WTC11 (cell line): ENCODE results near the gene CEP19. TPM values are rescaled to one million over a fixed set of nuclear protein-coding genes. Genes with fewer than 3 reads are reported as not detected.

Source experiments
- ATAC-seq: fragments of 200-7000 bp; cut with Tn5 transposase; 2 replicates; pipeline ENCODE4 v1.10.0; 2021; ENCODE audit warnings: mild to moderate bottlenecking, moderate library complexity
- CTCF ChIA-PET: fragments of 300-600 bp; sonication (Branson Sonifier 250); formaldehyde crosslinking; loops from one replicate; lab custom pipeline; 2021; ENCODE audit warnings: antibody characterized with exemption; lab: Charles Lee
- POLR2A ChIA-PET: fragments of 350-600 bp; sonication (Branson Sonifier 250); formaldehyde crosslinking; loops from one replicate; lab custom pipeline; 2021; ENCODE audit warnings: antibody characterized with exemption; lab: Charles Lee
- DNase-seq: peaks from one replicate; pipeline ENCODE4 v3.0.0; 2021; ENCODE audit warnings: low spot score
- H3K27ac Mint-ChIP-seq: 2 replicates; pipeline ENCODE4 v1.8.0; 2021; ENCODE audit warnings: mixed read lengths
- H3K27me3 Mint-ChIP-seq: 2 replicates; pipeline ENCODE4 v1.8.0; 2021; ENCODE audit warnings: low read depth, mild to moderate bottlenecking, moderate library complexity, mixed read lengths
- H3K36me3 Mint-ChIP-seq: 2 replicates; pipeline ENCODE4 v1.8.0; 2021; ENCODE audit warnings: mixed read lengths
- H3K4me1 Mint-ChIP-seq: 2 replicates; pipeline ENCODE4 v1.8.0; 2022; ENCODE audit warnings: mixed read lengths
- H3K4me3 Mint-ChIP-seq: 2 replicates; pipeline ENCODE4 v1.8.0; 2021; ENCODE audit warnings: mild to moderate bottlenecking, moderate library complexity, mixed read lengths
- H3K9me3 Mint-ChIP-seq: 2 replicates; pipeline ENCODE4 v1.8.0; 2021; ENCODE audit warnings: mixed read lengths
- ATF6 ChIP-seq: sonication (generic); formaldehyde crosslinking; IDR thresholded peaks from 2 replicates; pipeline ENCODE4 v1.8.1; 2023; ENCODE audit warnings: mild to moderate bottlenecking, missing genetic modification reagents
- GRHL2 ChIP-seq: fragments of 250-450 bp; sonication (Bioruptor Pico); IDR thresholded peaks from 2 replicates; pipeline ENCODE4 v1.8.0; 2022; ENCODE audit warnings: mild to moderate bottlenecking, moderate library complexity; ENCODE audit not compliant: insufficient replicate concordance, severe bottlenecking
- MAX ChIP-seq: sonication (generic); formaldehyde crosslinking; IDR thresholded peaks from 2 replicates; pipeline ENCODE4 v1.8.0; 2022; ENCODE audit warnings: mild to moderate bottlenecking, missing genetic modification reagents
- MLX ChIP-seq: sonication (generic); formaldehyde crosslinking; IDR thresholded peaks from 2 replicates; pipeline ENCODE4 v1.8.1; 2023; ENCODE audit warnings: mild to moderate bottlenecking, missing genetic modification reagents, moderate library complexity
- MXD4 ChIP-seq: fragments of 250-450 bp; sonication (Bioruptor Pico); IDR thresholded peaks from 2 replicates; pipeline ENCODE4 v1.8.0; 2021; ENCODE audit warnings: mild to moderate bottlenecking, moderate library complexity, borderline replicate concordance
- MYBL2 ChIP-seq: sonication (generic); formaldehyde crosslinking; IDR thresholded peaks from 2 replicates; pipeline ENCODE4 v1.8.1; 2023; ENCODE audit warnings: mild to moderate bottlenecking, moderate library complexity, missing genetic modification reagents
- NFYB ChIP-seq: sonication (generic); formaldehyde crosslinking; conservative IDR thresholded peaks from 2 replicates; pipeline ENCODE4 v1.8.0; 2022; ENCODE audit warnings: low read depth, missing genetic modification reagents
- NR1H2 ChIP-seq: sonication (generic); formaldehyde crosslinking; IDR thresholded peaks from 2 replicates; pipeline ENCODE4 v1.9.0; 2021; ENCODE audit warnings: mild to moderate bottlenecking, moderate library complexity, missing genetic modification reagents
- OVOL2 ChIP-seq: fragments of 250-450 bp; sonication (Bioruptor Pico); IDR thresholded peaks from 2 replicates; pipeline ENCODE4 v1.9.0; 2021; ENCODE audit warnings: mild to moderate bottlenecking, borderline replicate concordance
- SP1 ChIP-seq: sonication (generic); formaldehyde crosslinking; conservative IDR thresholded peaks from 2 replicates; pipeline ENCODE4 v1.8.1; 2022; ENCODE audit warnings: missing genetic modification reagents
- TCF7 ChIP-seq: sonication (generic); formaldehyde crosslinking; IDR thresholded peaks from 2 replicates; pipeline ENCODE4 v1.8.0; 2022; ENCODE audit warnings: mild to moderate bottlenecking, low read depth, missing genetic modification reagents, moderate library complexity
- TEAD4 ChIP-seq: sonication (generic); formaldehyde crosslinking; IDR thresholded peaks from 2 replicates; pipeline ENCODE4 v1.8.0; 2022; ENCODE audit warnings: mild to moderate bottlenecking, missing genetic modification reagents
- TP53 ChIP-seq: sonication (generic); formaldehyde crosslinking; IDR thresholded peaks from 2 replicates; pipeline ENCODE4 v1.8.1; 2023; ENCODE audit warnings: mild to moderate bottlenecking, missing genetic modification reagents
- ZBTB21 ChIP-seq: sonication (generic); formaldehyde crosslinking; IDR thresholded peaks from 2 replicates; pipeline ENCODE4 v1.8.1; 2023; ENCODE audit warnings: mild to moderate bottlenecking, missing genetic modification reagents, borderline replicate concordance
- ZMAT4 ChIP-seq: fragments of 250-450 bp; sonication (Bioruptor Pico); IDR thresholded peaks from 2 replicates; pipeline ENCODE4 v1.9.0; 2021; ENCODE audit warnings: mild to moderate bottlenecking
- ZNF138 ChIP-seq: sonication (generic); formaldehyde crosslinking; conservative IDR thresholded peaks from 2 replicates; pipeline ENCODE4 v1.8.1; 2022; ENCODE audit warnings: mild to moderate bottlenecking, moderate library complexity, missing genetic modification reagents
- ZNF317 ChIP-seq: sonication (generic); formaldehyde crosslinking; IDR thresholded peaks from 2 replicates; pipeline ENCODE4 v1.8.1; 2023; ENCODE audit warnings: low read depth, mild to moderate bottlenecking, moderate library complexity, missing genetic modification reagents, borderline replicate concordance
- total RNA-seq: library from RNA; stranded (reverse); gene quantifications from 3 replicates; pipeline ENCODE4 v1.2.3, GENCODE V29; 2021
- TF ChIP-seq, protein P1 (sequence below): sonication (generic); formaldehyde crosslinking; IDR thresholded peaks from 2 replicates; pipeline ENCODE4 v1.8.1; 2022; ENCODE audit warnings: low read depth, mild to moderate bottlenecking, moderate library complexity, missing genetic modification reagents, borderline replicate concordance
- TF ChIP-seq, protein P2 (sequence below): sonication (generic); formaldehyde crosslinking; IDR thresholded peaks from 2 replicates; pipeline ENCODE4 v1.8.1; 2022; ENCODE audit warnings: mild to moderate bottlenecking, moderate library complexity, missing genetic modification reagents
- TF ChIP-seq, protein P3 (sequence below): sonication (generic); formaldehyde crosslinking; IDR thresholded peaks from 2 replicates; pipeline ENCODE4 v1.8.1; 2023; ENCODE audit warnings: mild to moderate bottlenecking, moderate library complexity, missing genetic modification reagents
- TF ChIP-seq, protein P4 (sequence below): sonication (generic); formaldehyde crosslinking; IDR thresholded peaks from 2 replicates; pipeline ENCODE4 v1.8.0; 2023; ENCODE audit warnings: missing genetic modification reagents

CEP19 gene
- total RNA-seq, 1 experiment from 2014 or later: 1.5 TPM

DNA sequence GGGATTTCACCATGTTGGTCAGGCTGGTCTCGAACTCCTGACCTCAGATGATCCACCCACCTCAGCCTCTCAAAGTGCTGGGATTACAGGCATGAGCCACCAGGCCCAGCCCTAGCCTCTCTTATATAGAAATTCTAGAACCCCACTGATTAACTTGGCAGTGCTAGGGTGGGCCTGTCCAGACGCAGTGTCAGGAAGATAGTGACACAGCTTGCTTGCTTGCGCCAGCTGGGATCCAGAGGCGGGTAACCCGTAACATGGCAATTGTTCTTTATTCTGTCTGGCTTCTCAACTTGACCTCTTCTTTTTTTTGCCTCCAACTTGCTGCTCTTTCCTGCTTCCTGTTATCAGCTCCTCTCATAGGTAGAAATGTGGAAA is 16.2 kb downstream of the CEP19 start:
- ChIA-PET POLR2A (no interaction called here), CTCF (interaction anchor here (0.6 to 0.9 kb wide), 2 partner anchors 86 to 122 kb away, joined by 3 read pairs; no protein-coding TSS in a partner anchor)
- Mint-ChIP-seq H3K27me3 (no peaks in the 10 kb centered on the region), H3K27ac (no peak overlapping the region), H3K4me3 (no peak overlapping the region), H3K36me3 (no peaks in the 10 kb centered on the region), H3K9me3 (no peaks in the 10 kb centered on the region), H3K4me1 (no peaks in the 10 kb centered on the region)
- ATAC-seq (no peak), DNase-seq (no peak)
- no peak for TF ChIP-seq TCF7 (CRISPR knock-in tag)
- no peak for TF ChIP-seq ZMAT4
- TF ChIP-seq, protein P1, sequence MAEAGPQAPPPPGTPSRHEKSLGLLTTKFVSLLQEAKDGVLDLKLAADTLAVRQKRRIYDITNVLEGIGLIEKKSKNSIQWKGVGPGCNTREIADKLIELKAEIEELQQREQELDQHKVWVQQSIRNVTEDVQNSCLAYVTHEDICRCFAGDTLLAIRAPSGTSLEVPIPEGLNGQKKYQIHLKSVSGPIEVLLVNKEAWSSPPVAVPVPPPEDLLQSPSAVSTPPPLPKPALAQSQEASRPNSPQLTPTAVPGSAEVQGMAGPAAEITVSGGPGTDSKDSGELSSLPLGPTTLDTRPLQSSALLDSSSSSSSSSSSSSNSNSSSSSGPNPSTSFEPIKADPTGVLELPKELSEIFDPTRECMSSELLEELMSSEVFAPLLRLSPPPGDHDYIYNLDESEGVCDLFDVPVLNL (CRISPR knock-in tag): no peak
- no peak for TF ChIP-seq GRHL2 (CRISPR knock-in tag)
- no peak for TF ChIP-seq ZNF317 (CRISPR knock-in tag)
- no peak for TF ChIP-seq MLX
- TF ChIP-seq SP1 (CRISPR knock-in tag): no peak
- TF ChIP-seq, protein P2, sequence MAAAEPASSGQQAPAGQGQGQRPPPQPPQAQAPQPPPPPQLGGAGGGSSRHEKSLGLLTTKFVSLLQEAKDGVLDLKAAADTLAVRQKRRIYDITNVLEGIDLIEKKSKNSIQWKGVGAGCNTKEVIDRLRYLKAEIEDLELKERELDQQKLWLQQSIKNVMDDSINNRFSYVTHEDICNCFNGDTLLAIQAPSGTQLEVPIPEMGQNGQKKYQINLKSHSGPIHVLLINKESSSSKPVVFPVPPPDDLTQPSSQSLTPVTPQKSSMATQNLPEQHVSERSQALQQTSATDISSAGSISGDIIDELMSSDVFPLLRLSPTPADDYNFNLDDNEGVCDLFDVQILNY (CRISPR knock-in tag): no peak
- no peak for TF ChIP-seq MXD4
- TF ChIP-seq NR1H2 (CRISPR knock-in tag): no peak
- TF ChIP-seq TP53: no peak

DNA sequence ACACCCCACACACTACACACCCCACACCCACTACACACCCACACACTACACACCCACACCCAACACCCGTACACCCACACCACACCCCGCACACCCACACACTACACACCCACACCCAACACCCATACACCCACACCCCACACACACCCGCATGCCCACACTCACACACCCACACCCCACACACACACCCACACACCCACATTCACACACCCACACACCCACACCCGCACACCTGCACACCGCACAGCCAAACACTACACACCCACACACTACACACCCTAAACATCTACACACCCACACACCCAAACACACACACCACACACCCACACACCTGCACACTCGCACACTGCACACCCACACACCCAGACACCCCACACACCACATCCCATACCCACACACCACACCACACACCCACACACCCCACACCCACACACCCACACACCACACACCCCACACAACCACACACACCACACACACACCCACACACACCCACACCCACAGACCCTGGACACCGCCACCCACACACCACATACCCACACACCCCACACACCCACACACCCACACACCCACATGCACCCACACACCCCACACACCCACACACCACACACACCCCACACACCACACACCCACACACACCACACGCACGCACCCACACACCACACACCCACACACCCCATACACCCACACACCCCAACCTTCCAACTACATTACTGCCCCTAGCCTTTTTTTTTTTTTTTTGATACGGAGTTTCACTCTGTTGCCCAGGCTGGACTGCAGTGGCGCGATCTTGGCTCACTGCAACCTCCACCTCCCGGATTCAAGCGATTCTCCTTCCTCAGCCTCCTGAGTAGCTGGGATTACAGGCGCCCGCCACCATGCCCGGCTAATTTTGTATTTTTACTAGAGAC is 16.9 kb downstream of the CEP19 start:
- no peak for ATAC-seq
- Mint-ChIP-seq H3K36me3 (no peaks in the 10 kb centered on the region), H3K27me3 (no peaks in the 10 kb centered on the region), H3K4me3 (no peak overlapping the region), H3K4me1 (no peaks in the 10 kb centered on the region), H3K9me3 (no peaks in the 10 kb centered on the region), H3K27ac (no peak overlapping the region)
- ChIA-PET POLR2A (no interaction called here), CTCF (interaction anchor here (0.6 to 0.9 kb wide), 2 partner anchors 86 to 122 kb away, joined by 3 read pairs; no protein-coding TSS in a partner anchor)
- no peak for TF ChIP-seq MYBL2
- no peak for TF ChIP-seq ZBTB21 (CRISPR knock-in tag)
- TF ChIP-seq GRHL2 (CRISPR knock-in tag): no peak
- DNase-seq: no peak

- Mint-ChIP-seq H3K27ac (no peak overlapping the region), H3K27me3 (no peaks in the 10 kb centered on the region), H3K4me3 (no peak overlapping the region), H3K9me3 (no peaks in the 10 kb centered on the region), H3K36me3 (no peaks in the 10 kb centered on the region), H3K4me1 (no peaks in the 10 kb centered on the region)
- TF ChIP-seq ATF6 (CRISPR knock-in tag) (no peak), TEAD4 (CRISPR knock-in tag) (no peak), ZNF138 (CRISPR knock-in tag) (no peak), TCF7 (CRISPR knock-in tag) (no peak), NFYB (CRISPR knock-in tag) (no peak), MAX (CRISPR knock-in tag) (no peak), NR1H2 (CRISPR knock-in tag) (no peak), OVOL2 (CRISPR knock-in tag) (no peak)
- TF ChIP-seq, protein P3, sequence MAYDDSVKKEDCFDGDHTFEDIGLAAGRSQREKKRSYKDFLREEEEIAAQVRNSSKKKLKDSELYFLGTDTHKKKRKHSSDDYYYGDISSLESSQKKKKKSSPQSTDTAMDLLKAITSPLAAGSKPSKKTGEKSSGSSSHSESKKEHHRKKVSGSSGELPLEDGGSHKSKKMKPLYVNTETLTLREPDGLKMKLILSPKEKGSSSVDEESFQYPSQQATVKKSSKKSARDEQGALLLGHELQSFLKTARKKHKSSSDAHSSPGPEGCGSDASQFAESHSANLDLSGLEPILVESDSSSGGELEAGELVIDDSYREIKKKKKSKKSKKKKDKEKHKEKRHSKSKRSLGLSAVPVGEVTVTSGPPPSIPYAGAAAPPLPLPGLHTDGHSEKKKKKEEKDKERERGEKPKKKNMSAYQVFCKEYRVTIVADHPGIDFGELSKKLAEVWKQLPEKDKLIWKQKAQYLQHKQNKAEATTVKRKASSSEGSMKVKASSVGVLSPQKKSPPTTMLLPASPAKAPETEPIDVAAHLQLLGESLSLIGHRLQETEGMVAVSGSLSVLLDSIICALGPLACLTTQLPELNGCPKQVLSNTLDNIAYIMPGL: no peak
- TF ChIP-seq, protein P4, sequence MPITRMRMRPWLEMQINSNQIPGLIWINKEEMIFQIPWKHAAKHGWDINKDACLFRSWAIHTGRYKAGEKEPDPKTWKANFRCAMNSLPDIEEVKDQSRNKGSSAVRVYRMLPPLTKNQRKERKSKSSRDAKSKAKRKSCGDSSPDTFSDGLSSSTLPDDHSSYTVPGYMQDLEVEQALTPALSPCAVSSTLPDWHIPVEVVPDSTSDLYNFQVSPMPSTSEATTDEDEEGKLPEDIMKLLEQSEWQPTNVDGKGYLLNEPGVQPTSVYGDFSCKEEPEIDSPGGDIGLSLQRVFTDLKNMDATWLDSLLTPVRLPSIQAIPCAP (CRISPR knock-in tag): no peak
- ChIA-PET CTCF (interaction anchor here (0.5 kb wide), 1 partner anchor 179 kb away, joined by 3 read pairs; no protein-coding TSS in a partner anchor), POLR2A (no interaction called here)
- DNase-seq (no peak), ATAC-seq (no peak)
Measured at GRCh38 chr3:196694202-196694638, 17.8 kb downstream of the CEP19 start.
